OCI-LY3 (cell line): Measurements from ENCODE around the gene PALLD.

Source experiments
- EZH2phosphoT487 ChIP-seq: fragments of 200-600 bp; shearing (Covaris generic); IDR thresholded peaks from 2 replicates; pipeline ENCODE4 v1.6.1; 2018; ENCODE audit warnings: antibody characterized with exemption, mixed run types, low read depth
- TF ChIP-seq, protein P1 (sequence below): fragments of 200-600, 300-600 bp; sonication (generic); IDR thresholded peaks from 2 replicates; pipeline ENCODE4 v1.5.1; 2014; ENCODE audit warnings: antibody characterized with exemption, low read length, low read depth

DNA sequence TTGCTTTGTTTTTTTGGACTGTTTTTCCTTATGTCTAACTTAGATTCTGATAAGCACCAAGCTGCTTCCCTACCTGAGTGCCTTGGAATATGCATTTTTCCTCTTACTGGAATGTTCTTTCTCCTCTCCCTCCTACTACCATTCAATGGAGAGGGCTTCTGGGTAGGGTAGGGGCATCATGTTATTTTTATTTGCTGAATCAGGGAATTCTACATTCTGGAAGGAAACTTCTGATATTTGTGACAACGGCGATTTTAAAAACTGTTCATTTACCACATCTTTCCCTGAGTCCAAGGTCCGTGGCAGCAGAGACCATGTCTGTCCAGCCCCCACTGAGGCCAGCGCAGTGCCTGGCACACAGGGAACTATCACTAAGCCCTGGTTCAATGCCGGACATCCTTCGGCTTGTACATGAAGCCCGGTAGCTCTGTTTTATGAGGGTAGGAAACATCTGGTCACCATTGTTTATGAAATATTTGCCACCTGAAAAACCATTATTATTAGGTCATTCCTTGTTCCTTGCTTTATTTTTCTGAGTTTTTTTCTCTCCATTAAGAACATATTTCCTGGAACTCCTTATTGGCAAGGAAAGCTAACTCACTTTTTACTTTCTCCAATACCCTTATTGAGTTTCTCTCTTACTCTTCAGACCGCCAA, 57.0 kb downstream of the PALLD start:
- TF ChIP-seq, protein P1, sequence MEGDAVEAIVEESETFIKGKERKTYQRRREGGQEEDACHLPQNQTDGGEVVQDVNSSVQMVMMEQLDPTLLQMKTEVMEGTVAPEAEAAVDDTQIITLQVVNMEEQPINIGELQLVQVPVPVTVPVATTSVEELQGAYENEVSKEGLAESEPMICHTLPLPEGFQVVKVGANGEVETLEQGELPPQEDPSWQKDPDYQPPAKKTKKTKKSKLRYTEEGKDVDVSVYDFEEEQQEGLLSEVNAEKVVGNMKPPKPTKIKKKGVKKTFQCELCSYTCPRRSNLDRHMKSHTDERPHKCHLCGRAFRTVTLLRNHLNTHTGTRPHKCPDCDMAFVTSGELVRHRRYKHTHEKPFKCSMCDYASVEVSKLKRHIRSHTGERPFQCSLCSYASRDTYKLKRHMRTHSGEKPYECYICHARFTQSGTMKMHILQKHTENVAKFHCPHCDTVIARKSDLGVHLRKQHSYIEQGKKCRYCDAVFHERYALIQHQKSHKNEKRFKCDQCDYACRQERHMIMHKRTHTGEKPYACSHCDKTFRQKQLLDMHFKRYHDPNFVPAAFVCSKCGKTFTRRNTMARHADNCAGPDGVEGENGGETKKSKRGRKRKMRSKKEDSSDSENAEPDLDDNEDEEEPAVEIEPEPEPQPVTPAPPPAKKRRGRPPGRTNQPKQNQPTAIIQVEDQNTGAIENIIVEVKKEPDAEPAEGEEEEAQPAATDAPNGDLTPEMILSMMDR, result no peak
- TF ChIP-seq EZH2phosphoT487, result no peak
